Keratinocyte (primary cell): ENCODE results near the gene PTPN12.

Source experiments
- EZH2 ChIP-seq: IDR thresholded peaks from one replicate; pipeline ENCODE4 v1.6.1; 2012; ENCODE audit warnings: inconsistent platforms, mild to moderate bottlenecking, low read length, moderate library complexity
- TF ChIP-seq, protein P1 (sequence below), 3 experiments: IDR thresholded peaks in 1 of 3; conservative IDR thresholded peaks in 1 of 3; optimal IDR thresholded peaks in 1 of 3; 2 replicates in 2 of 3; 3 replicates in 1 of 3; pipeline versions ENCODE3 to v1.5.1; 2011; ENCODE audit warnings: low read length in 3 of 3, mild to moderate bottlenecking in 3 of 3, moderate library complexity in 2 of 3, control low read depth in 1 of 3, inconsistent platforms in 1 of 3; ENCODE audit not compliant: insufficient read depth in 2 of 3; ENCODE audit errors: extremely low read depth in 1 of 3

DNA sequence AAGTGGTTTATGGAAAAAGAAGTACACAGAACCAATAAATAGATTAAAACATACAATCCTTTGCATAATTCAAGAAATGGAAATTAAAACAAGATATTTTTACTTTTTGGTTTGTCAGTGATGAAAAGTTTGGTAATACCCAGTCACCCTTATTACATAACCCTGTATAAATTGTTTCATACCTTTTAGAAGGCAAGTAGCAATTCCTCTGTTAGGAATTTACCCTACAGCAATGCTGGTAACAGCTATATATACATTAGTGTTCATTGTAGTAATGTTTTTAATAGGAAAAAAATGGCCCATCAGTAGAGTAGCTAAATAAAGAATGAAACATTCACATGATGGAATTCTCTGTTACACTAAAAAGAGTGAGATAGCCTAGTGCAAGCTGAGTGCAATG, 42.7 kb downstream of the PTPN12 start:
- no peak for TF ChIP-seq EZH2
- TF ChIP-seq, protein P1, sequence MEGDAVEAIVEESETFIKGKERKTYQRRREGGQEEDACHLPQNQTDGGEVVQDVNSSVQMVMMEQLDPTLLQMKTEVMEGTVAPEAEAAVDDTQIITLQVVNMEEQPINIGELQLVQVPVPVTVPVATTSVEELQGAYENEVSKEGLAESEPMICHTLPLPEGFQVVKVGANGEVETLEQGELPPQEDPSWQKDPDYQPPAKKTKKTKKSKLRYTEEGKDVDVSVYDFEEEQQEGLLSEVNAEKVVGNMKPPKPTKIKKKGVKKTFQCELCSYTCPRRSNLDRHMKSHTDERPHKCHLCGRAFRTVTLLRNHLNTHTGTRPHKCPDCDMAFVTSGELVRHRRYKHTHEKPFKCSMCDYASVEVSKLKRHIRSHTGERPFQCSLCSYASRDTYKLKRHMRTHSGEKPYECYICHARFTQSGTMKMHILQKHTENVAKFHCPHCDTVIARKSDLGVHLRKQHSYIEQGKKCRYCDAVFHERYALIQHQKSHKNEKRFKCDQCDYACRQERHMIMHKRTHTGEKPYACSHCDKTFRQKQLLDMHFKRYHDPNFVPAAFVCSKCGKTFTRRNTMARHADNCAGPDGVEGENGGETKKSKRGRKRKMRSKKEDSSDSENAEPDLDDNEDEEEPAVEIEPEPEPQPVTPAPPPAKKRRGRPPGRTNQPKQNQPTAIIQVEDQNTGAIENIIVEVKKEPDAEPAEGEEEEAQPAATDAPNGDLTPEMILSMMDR (optimal IDR thresholded peaks at IDR 0.05 in 1 of 3, IDR thresholded peaks at IDR 0.05 in 1 of 3, conservative IDR thresholded peaks at IDR 0.05 in 1 of 3; ENCODE audit: extremely low read depth in 1 of 3, insufficient read depth in 2 of 3, low read length in 3 of 3): no peak
